GM18520 (cell line): ENCODE results near the gene RUFY2.
A peak's percentile ranks its signal among the peaks of the same experiment; 100 is the strongest.

Experiments used
- ATAC-seq: cut with Tn5 transposase; IDR thresholded peaks from one replicate; pipeline ENCODE4 v1.9.1; 2021; ENCODE audit not compliant: unreplicated experiment

RUFY2 gene

DNA sequence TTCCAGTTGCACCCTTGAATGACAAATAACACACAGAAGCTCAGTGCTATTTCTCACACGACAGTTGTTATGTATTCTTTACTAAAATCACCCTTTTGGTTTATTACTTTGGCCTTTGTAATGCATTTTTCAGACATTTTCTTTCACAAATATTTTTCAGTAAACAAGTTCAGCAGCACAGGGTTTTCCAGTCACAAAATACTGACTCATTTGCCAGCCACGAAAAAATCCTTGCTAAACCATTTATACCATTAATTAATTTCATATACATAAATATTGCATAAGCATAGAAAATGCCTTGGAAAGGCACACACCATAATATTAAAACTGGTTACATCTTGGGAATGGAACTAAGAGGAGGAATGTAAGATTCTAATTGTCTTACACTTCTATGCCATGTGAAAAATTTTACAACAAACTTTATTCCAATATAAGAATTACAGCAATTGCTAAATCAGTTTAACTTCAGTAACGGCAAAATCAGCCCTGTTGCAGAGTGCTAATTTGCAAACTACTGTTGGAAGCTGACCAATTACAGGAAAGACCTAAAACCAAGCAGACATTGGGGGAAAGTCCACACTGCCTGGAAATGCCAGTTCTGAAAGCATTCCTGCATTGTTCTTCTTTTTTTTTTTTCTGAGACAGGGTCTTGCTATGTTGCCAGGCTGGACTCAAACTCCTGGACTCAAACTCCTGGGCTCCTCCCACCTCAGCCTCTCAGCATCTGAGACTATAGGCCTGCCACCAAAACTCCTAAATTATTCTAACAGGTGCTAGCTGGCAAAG, 42.8 kb downstream of the RUFY2 start:
- no peak for ATAC-seq

- ATAC-seq: no peak
Measured at GRCh38 chr10:68362590-68362989, 44.5 kb downstream of the RUFY2 start.

GRCh38 chr10:68359189-68359588, 47.9 kb downstream of the RUFY2 start:
- ATAC-seq: no peak

- no peak for ATAC-seq
Measured at GRCh38 chr10:68353537-68353936, 53.5 kb downstream of the RUFY2 start.

DNA sequence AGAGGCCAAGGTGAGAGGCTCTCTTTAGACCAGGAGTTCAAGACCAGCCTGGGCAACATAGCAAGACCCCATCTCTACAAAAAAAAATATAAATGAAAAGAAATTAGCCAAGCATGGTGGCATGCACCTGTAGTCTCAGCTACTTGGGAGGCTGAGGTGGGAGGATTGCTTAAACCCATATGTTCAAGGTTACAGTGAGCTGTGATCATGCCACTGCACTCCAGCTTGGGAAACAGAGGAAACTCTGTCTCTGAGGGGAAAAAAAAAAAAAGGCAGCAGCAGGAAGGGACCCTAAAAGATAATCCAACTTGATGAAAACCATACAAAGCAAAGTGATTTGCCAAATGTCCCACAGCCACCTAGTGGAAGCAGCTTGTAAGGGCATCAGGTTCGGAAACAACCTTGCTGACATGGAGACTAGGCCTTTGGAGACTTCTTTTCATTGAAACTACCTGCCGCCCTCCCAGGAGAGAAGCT, 58.8 kb downstream of the RUFY2 start:
- ATAC-seq: no peak

DNA sequence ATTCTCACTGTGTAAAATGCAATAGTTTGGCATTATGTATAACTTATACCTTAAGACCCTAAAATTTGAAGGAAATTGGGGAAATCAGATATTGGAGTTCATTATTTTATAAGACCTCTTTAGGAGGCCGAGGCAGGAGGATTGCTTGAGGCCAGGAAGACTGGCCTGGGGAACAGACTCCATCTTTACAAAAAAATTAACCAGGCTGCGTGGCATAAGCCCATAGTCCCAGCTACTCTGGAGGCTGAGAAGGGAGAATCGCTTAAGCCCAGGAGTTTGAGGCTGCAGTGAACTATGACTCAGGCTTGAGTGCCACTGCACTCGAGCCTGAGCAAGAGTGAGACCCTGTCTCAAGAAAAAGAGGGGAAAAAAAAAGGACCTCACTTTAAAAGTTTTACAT, 60.3 kb downstream of the RUFY2 start:
- ATAC-seq: no peak

DNA sequence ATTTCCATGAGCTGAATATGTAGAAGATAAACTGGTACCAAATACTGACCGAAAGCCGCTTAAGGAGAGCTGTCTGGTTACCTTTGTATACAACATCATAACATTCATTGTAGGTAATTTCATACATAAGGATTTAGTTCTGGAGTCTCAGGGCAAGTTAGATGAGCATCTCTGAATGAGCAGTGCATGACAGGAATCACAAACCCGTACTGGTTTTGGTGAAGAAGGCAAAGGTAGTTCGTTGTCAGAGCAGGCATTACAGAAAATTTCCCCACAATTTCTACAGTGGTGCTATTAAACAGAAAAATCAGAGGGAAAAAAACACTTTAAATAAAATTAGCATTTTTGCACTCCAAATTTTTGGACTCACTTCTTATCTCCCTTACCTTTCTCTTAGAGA, 61.5 kb downstream of the RUFY2 start:
- no peak for ATAC-seq

DNA sequence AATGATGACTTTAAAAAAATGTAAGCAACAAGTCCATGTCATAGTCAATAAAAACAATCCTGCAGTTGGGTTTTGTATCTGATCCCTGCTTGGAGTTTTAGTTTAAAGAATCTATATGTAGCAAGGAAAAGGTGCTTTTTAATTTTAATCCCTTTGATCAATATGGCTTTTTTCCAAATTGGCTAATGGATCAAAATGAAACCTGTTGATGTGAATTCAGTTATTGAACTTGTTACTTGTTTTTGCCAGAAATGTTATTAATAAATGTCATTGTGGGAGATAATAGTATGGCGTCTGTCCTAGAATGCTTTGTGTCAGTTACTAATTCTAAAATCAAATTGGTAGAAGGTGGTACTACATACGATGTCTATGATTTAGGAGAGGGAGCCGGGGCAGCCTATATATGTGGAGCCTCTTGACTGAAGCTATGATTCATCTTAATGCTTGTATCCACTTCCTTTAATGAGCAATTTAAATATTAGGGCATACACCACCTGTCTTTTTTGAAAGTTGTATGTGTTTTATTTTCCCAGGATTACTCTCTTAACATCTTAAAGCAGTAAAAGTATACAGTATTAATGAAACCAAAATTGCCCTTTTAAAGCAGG, 64.1 kb downstream of the RUFY2 start:
- no peak for ATAC-seq

DNA sequence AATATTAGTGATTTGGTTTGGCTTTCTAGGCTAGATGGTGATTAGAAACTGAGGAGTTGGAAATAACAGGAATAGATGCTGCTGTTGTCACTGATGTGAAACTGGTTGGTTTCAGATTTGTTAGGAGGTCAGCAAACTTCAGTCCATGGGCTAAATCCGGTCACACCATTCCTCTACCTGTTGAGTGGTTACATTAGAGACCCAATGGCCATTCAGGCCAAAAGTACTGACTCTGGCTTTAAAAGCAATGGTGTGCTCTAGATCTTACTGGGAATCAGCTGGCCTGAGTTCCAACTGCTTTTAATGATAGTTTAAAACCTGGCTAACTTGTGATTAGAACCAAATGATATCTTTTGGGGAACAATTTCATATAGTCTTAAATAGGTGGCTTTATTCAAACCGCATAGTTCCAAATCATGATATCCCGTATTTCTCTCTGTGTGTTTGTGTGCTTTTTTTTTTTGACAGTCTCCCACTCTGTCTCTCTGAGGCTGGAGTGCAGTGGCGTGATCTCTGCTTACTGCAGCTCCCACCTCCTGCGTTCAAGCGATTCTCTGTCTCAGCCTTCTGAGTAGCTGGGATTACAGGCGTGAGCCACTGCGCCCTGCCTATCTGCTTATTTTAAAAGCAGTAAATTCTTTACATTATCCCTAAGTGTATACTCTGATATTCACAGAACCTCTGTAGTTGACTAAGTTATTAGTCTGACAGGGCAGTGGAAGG, 66.6 kb downstream of the RUFY2 start:
- no peak for ATAC-seq

DNA sequence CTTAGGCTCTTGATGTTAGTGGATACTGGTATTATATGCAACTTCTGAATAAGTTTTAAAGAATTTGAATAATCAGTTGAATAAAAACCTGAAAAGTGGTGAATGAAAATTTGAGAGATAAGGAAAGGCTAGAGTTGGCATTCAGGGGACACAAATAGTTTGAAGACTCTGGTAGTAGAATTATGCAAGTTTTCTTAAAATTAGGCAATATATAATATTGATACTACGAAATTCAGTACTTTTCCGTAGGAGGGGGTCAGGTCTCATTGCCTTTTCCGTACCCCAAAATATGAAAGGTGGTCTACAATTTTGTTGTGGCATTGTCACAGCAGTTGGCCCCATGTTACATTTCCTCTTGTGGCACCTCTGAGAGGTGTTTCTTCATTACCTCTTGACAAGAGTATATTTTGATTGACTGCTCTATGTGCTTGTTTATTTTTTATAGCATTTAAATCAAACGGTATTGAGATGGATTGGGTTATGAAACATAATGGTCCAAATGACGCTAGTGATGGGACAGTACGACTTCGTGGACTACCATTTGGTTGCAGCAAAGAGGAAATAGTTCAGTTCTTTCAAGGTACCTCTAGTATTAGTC, 70.2 kb downstream of the RUFY2 start:
- ATAC-seq: no peak

DNA sequence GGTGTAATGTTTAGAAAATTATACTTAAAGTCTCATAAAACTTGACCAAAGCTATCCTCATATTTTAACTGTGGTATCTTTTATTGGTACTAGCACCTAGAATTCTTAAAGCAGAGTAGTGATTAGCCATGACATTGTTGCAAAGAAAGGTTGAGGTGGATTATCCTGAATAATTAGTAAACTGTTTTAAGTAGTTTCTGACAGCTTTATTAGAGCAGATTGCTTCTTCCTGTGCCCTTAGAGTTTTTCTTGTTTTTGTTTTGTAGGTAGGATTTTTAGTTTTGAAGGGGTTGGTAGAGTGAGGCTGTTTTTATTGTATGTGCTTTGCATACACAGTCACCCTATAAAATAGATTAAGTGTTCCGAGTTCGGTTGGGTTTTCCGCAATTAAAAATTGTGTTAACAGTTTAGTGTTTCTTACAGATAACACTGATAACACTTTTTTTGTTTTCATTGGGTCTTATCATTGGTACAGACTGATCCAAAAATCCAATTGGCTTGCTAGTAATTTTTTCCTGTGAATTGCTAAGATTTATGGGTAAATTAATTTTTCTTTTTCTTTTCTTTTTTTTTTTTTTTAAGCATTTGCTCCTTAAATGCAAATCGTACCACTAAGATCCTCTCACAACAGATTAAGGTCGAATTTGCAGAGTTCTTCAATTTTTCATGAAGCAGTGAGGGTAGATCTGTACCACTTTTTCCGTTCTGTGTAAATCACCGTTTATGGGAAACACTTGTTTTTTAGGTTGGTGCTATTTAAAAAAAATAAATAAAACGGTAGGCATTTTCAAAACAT, 72.2 kb downstream of the RUFY2 start:
- no peak for ATAC-seq

- ATAC-seq: no peak
Measured at GRCh38 chr10:68333440-68334431, 73.3 kb downstream of the RUFY2 start.

DNA sequence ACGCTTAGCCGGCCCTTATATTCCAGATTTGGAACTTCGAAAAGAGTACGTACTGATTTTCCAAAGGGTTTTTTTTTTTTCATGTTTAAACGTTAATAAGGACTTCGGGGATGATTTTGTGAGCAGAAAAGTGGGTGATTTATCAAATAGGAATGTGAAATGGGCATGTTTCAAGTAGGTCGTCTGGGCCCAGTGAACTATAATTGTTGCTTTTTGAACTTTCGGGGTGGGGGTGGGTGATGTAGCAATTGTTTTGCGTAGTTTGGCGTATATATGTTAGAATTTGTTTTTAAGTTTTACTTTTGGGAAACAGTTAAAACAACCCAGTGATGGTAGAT, 74.0 kb downstream of the RUFY2 start:
- ATAC-seq: no peak

DNA sequence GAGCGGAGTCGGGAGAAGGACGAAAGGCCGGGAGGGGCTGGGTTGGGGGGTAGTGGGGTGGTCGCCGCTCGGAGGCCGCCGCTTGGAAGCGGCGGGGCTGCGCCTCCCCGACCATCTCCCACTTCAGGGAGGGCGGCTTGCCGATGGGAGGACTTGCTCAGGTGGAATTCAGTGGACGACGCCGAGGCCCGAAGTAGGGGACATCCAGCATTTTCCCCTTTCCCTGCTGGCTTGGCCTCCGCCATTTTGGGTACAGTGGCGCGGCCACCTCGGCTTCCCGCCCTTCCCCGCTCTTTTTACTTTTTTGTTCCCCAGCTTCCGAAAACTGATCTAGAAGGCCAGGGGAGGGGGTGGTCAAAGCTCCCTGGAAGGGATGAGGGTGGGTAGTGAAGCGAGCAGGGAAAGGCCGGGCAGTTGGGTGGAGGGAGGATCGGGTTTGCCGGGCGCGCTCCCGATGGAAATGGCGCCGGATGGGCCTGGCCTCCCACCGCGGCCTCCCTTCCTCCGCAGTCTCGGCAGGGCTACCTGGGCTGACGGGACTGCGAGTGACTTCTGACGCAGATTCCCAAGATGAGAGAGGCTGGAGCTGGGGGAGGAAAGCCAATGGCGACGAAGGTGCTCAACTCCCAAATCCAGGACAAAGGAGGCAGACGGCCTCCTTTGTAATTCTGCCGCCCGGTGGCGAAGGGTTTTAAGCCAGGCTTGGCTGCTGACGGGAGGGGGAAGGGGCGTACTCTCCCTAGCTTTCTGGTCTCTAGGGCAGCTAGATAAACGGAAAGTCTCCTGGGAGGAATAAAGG, 74.6 kb downstream of the RUFY2 start, which contains the start of gene PBLD:
TSS of gene PBLD (minus strand) at position 670 of the 799 bp plus-strand sequence. CDS start 26,084 bp downstream, outside the sequence.
- ATAC-seq: no peak

DNA sequence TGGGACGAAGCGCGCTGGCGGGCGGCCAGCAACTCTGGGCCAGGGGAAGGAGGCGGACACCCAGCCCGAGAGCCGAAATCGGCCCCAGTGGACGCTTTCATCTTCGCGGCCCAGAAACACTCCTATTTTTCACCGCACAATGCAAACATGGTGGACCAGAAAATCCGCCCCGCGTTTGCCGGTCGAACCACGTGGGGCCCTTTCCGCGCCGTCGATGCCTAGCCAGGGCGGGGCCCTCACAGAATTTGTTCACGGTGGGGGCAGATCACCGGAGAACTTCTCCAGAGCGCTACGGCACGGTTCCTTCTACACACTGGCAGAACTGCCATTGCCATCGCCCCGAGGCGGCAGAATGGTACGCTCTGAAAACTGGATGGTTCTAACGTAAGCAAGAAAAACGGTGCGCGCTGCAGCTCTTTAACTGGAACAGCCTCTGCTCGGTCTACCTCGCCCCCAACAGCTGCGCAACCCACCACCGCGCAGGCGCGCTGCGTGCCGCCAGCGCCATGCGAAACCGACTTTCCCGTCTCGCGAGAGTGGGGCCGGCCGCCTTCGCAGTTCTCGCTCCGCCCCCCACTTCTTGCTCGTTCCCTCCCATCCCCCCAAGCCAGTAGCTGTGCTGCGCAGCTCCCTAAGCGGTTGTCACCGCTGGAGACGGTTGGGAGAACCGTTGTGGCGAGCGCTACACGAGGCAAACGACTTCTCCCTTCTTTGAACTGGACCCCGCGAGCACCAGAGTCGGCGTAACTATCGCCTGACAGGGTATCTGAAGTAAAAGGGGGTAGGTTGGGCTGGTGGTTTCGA, 75.4 kb downstream of the RUFY2 start, which contains the start of gene HNRNPH3:
TSS of gene HNRNPH3 (plus strand) at position 610 of the 804 bp plus-strand sequence. CDS start 5,158 bp downstream, outside the sequence.
- ATAC-seq: peak; percentile 78

GRCh38 chr10:68330852-68331454, 76.1 kb downstream of the RUFY2 start:
- no peak for ATAC-seq

GRCh38 chr10:68329506-68329861, 77.6 kb downstream of the RUFY2 start:
- ATAC-seq: no peak
